MM.1S (cell line): ENCODE measurements around the gene IL18BP.
A peak's percentile ranks its signal among the peaks of the same experiment; 100 is the strongest.

Source experiments
- DNase-seq: peaks from one replicate; pipeline ENCODE4 v3.0.0-alpha.2; 2015
- H2AFZ ChIP-seq: fragments of 300-600 bp; sonication (generic); 2 replicates; pipeline ENCODE4 v1.6.0; 2016; ENCODE audit warnings: antibody characterized with exemption, low read length
- H3F3A ChIP-seq: fragments of 300-600 bp; sonication (generic); 2 replicates; pipeline ENCODE4 v1.6.1; 2016; ENCODE audit warnings: mild to moderate bottlenecking, antibody characterized with exemption, low read length, moderate library complexity, mixed read lengths; ENCODE audit not compliant: insufficient read depth
- H3K27ac ChIP-seq: fragments of 300-600 bp; sonication (generic); 2 replicates; pipeline ENCODE4 v1.5.1; 2016; ENCODE audit warnings: mild to moderate bottlenecking, low read length
- H3K27me3 ChIP-seq: fragments of 300-600 bp; sonication (generic); replicated peaks from 2 replicates; pipeline ENCODE4 v1.6.0; 2016; ENCODE audit warnings: low read length; ENCODE audit not compliant: insufficient read depth
- H3K36me3 ChIP-seq: fragments of 300-600 bp; sonication (generic); replicated peaks from 2 replicates; pipeline ENCODE4 v1.6.1; 2016; ENCODE audit warnings: mild to moderate bottlenecking, low read length, mixed read lengths; ENCODE audit not compliant: insufficient read depth
- H3K4me1 ChIP-seq: fragments of 300-600 bp; sonication (generic); 2 replicates; pipeline ENCODE4 v1.6.1; 2016; ENCODE audit warnings: low read length, mixed read lengths
- H3K4me2 ChIP-seq: fragments of 300-600 bp; sonication (generic); 2 replicates; pipeline ENCODE4 v1.6.0; 2016; ENCODE audit warnings: low read depth, low read length
- H3K4me3 ChIP-seq: fragments of 300-600 bp; sonication (generic); 2 replicates; pipeline ENCODE4 v1.5.1; 2016; ENCODE audit warnings: low read length, mixed read lengths
- H3K79me2 ChIP-seq: fragments of 300-600 bp; sonication (generic); 2 replicates; pipeline ENCODE4 v1.6.1; 2016; ENCODE audit warnings: mixed run types, low read length, mixed read lengths
- H3K9ac ChIP-seq: fragments of 300-600 bp; sonication (generic); 2 replicates; pipeline ENCODE4 v1.6.1; 2016; ENCODE audit warnings: low read length, mixed read lengths
- H3K9me2 ChIP-seq: fragments of 300-600 bp; sonication (generic); replicated peaks from 2 replicates; pipeline ENCODE4 v1.6.1; 2016; ENCODE audit warnings: mild to moderate bottlenecking, low read length, mixed read lengths; ENCODE audit not compliant: insufficient read depth
- H3K9me3 ChIP-seq: fragments of 300-600 bp; sonication (generic); replicated peaks from 2 replicates; pipeline ENCODE4 v1.6.1; 2016; ENCODE audit warnings: mild to moderate bottlenecking, low read length, mixed read lengths; ENCODE audit not compliant: insufficient read depth
- H4K20me1 ChIP-seq: fragments of 300-600 bp; sonication (generic); 2 replicates; pipeline ENCODE4 v1.6.1; 2016; ENCODE audit warnings: mild to moderate bottlenecking, low read length, moderate library complexity, mixed read lengths; ENCODE audit not compliant: insufficient read depth
- CTCF ChIP-seq: fragments of 300-600 bp; sonication (generic); IDR thresholded peaks from 2 replicates; pipeline ENCODE4 v1.5.1; 2016; ENCODE audit warnings: antibody characterized with exemption, low read length, mixed read lengths
- EZH2 ChIP-seq: fragments of 300-600 bp; sonication (generic); optimal IDR thresholded peaks from 2 replicates; pipeline ENCODE3; 2017; ENCODE audit warnings: low read depth, mild to moderate bottlenecking, antibody characterized with exemption, low read length, mixed read lengths
- EZH2phosphoT487 ChIP-seq: fragments of 300-600 bp; sonication (generic); IDR thresholded peaks from 2 replicates; pipeline ENCODE4 v1.6.1; 2018; ENCODE audit warnings: antibody characterized with exemption, low read length

Gene IL18BP

GRCh38 chr11:72013765-72014711 lies 15.3 kb downstream of the IL18BP start:
- Histone ChIP-seq H3K4me1 (no peaks in the 10 kb centered on the region), H3K27ac (no peak overlapping the region), H3K4me3 (no peak overlapping the region), H3F3A (no peaks in the 10 kb centered on the region), H3K36me3 (peaks cover 17% of the 10 kb centered on the region), H3K9me3 (no peaks in the 10 kb centered on the region), H3K4me2 (no peak overlapping the region), H3K27me3 (no peaks in the 10 kb centered on the region), H2AFZ (no peak overlapping the region), H3K9me2 (no peaks in the 10 kb centered on the region), H3K79me2 (no peaks in the 10 kb centered on the region; the same call in 1 of the 2 replicates), H4K20me1 (no peaks in the 10 kb centered on the region), H3K9ac (no peak overlapping the region)
- TF ChIP-seq EZH2 (no peak), EZH2phosphoT487 (no peak)
- no peak for DNase-seq

GRCh38 chr11:72014761-72015320 lies 16.1 kb downstream of the IL18BP start:
- no peak overlapping the region for H3K27ac ChIP-seq
- H3K4me1 ChIP-seq, result no peaks in the 10 kb centered on the region
- no peak overlapping the region for H2AFZ ChIP-seq
- H3K36me3 ChIP-seq, result peaks cover 21% of the 10 kb centered on the region
- TF ChIP-seq CTCF (no peak), EZH2 (no peak), EZH2phosphoT487 (no peak)
- H3K4me2 ChIP-seq, result no peak overlapping the region
- no peaks in the 10 kb centered on the region for H3F3A ChIP-seq
- DNase-seq, result no peak
- no peak overlapping the region for H3K4me3 ChIP-seq
- H3K9me3 ChIP-seq, result no peaks in the 10 kb centered on the region
- H3K9ac ChIP-seq, result no peak overlapping the region
- H3K27me3 ChIP-seq, result no peaks in the 10 kb centered on the region
- no peaks in the 10 kb centered on the region for H4K20me1 ChIP-seq
- no peaks in the 10 kb centered on the region; the same call in 1 of the 2 replicates for H3K79me2 ChIP-seq
- H3K9me2 ChIP-seq, result no peaks in the 10 kb centered on the region

GRCh38 chr11:72015511-72016061 lies 16.9 kb downstream of the IL18BP start:
- no peaks in the 10 kb centered on the region for H3F3A ChIP-seq
- H3K27me3 ChIP-seq, result no peaks in the 10 kb centered on the region
- DNase-seq, result no peak
- H3K9ac ChIP-seq, result no peak overlapping the region
- no peaks in the 10 kb centered on the region for H4K20me1 ChIP-seq
- H3K4me3 ChIP-seq, result no peak overlapping the region
- TF ChIP-seq EZH2phosphoT487, result no peak
- TF ChIP-seq CTCF, result peak; percentile 16; the same call in 1 of the 2 replicates
- no peak for TF ChIP-seq EZH2
- H3K4me1 ChIP-seq, result no peaks in the 10 kb centered on the region
- no peak overlapping the region for H2AFZ ChIP-seq
- H3K4me2 ChIP-seq, result no peak overlapping the region
- H3K9me3 ChIP-seq, result no peaks in the 10 kb centered on the region
- no peak overlapping the region for H3K27ac ChIP-seq
- peaks cover 21% of the 10 kb centered on the region for H3K36me3 ChIP-seq
- no peaks in the 10 kb centered on the region for H3K9me2 ChIP-seq
- no peaks in the 10 kb centered on the region; the same call in 1 of the 2 replicates for H3K79me2 ChIP-seq
